HEK293 (cell line): ENCODE results near the gene PACS1.

ENCODE experiments used
- CTCF ChIP-seq: fragments of 450-650 bp; formaldehyde crosslinking; IDR thresholded peaks from 2 replicates; pipeline ENCODE4 v1.5.1; 2016; ENCODE audit warnings: missing biosample characterization, missing genetic modification characterization
- MYNN ChIP-seq: fragments of 450-650 bp; formaldehyde crosslinking; IDR thresholded peaks from 2 replicates; pipeline ENCODE4 v1.5.1; 2016; ENCODE audit warnings: missing biosample characterization, missing genetic modification characterization, borderline replicate concordance
- ZBTB21 ChIP-seq: fragments of 450-650 bp; formaldehyde crosslinking; IDR thresholded peaks from 2 replicates; pipeline ENCODE4 v1.5.1; 2017; ENCODE audit warnings: missing biosample characterization, missing genetic modification characterization
- ZNF138 ChIP-seq: fragments of 450-650 bp; formaldehyde crosslinking; IDR thresholded peaks from 2 replicates; pipeline ENCODE4 v1.5.1; 2016; ENCODE audit warnings: missing biosample characterization, missing genetic modification characterization, borderline replicate concordance
- ZNF175 ChIP-seq: fragments of 450-650 bp; formaldehyde crosslinking; IDR thresholded peaks from 2 replicates; pipeline ENCODE4 v1.5.1; 2016; ENCODE audit warnings: missing biosample characterization, missing genetic modification characterization
- ZNF580 ChIP-seq: fragments of 450-650 bp; formaldehyde crosslinking; IDR thresholded peaks from 2 replicates; pipeline ENCODE4 v1.5.1; 2016; ENCODE audit warnings: missing biosample characterization, missing genetic modification characterization

- TF ChIP-seq ZBTB21 (tag by site-specific recombination) (no peak), CTCF (tag by site-specific recombination) (no peak), MYNN (no peak), ZNF138 (tag by site-specific recombination) (no peak), ZNF580 (tag by site-specific recombination) (no peak), ZNF175 (no peak)
Observed at GRCh38 chr11:66281776-66282467, 211.8 kb downstream of the PACS1 start.
